Adrenal gland (tissue), 5 donors: ENCODE data around the gene FOXJ2.

Experiments used
- POLR2A ChIP-seq, 2 donors: fragments of 450-650 bp; IDR thresholded peaks; one replicate each; pipeline ENCODE4 v1.6.1; 2017; ENCODE audit warnings: antibody characterized with exemption in 2 of 2, mild to moderate bottlenecking in 2 of 2, moderate library complexity in 1 of 2
- TF ChIP-seq, protein P1 (sequence below), 6 experiments: fragments of 450-650 bp in 4 of 6; fragments of 200-600 bp in 2 of 6; sonication (generic) in 1 of 6; IDR thresholded peaks; 1 replicate in 5 of 6; 2 replicates in 1 of 6; pipeline versions ENCODE4 v1.5.1 to v1.8.0; 2016 to 2021; ENCODE audit warnings: antibody characterized with exemption in 6 of 6, mild to moderate bottlenecking in 2 of 6, moderate library complexity in 1 of 6
- donor health status: DM: no; HTN: no; CAD: no.

- no peak for TF ChIP-seq POLR2A (IDR thresholded peaks at IDR 0.05)
- TF ChIP-seq, protein P1, sequence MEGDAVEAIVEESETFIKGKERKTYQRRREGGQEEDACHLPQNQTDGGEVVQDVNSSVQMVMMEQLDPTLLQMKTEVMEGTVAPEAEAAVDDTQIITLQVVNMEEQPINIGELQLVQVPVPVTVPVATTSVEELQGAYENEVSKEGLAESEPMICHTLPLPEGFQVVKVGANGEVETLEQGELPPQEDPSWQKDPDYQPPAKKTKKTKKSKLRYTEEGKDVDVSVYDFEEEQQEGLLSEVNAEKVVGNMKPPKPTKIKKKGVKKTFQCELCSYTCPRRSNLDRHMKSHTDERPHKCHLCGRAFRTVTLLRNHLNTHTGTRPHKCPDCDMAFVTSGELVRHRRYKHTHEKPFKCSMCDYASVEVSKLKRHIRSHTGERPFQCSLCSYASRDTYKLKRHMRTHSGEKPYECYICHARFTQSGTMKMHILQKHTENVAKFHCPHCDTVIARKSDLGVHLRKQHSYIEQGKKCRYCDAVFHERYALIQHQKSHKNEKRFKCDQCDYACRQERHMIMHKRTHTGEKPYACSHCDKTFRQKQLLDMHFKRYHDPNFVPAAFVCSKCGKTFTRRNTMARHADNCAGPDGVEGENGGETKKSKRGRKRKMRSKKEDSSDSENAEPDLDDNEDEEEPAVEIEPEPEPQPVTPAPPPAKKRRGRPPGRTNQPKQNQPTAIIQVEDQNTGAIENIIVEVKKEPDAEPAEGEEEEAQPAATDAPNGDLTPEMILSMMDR (IDR thresholded peaks at IDR 0.05): no peak
These were observed 4.6 kb downstream of the FOXJ2 start for GRCh38 chr12:8037046-8037663.
